ENCODE results near the gene ARHGAP28. TPM values are rescaled to one million over a fixed set of nuclear protein-coding genes. Genes with fewer than 3 reads are reported as not detected.

Gene ARHGAP28
- polyA plus RNA-seq, 3 donors, result not detected

- H3K4me1 Mint-ChIP-seq, result no peaks in the 10 kb centered on the region
- peaks cover 0 to 3% (median 2%) of the 10 kb centered on the region in 3 donors for H3K27me3 Mint-ChIP-seq (ENCODE audit: low read depth in 3 of 3)
These were observed 46.7 kb downstream of the ARHGAP28 start for GRCh38 chr18:6776188-6776587.

GRCh38 chr18:6777509-6777908 is 48.0 kb downstream of the ARHGAP28 start:
- peaks cover 0 to 3% (median 2%) of the 10 kb centered on the region in 3 donors for H3K27me3 Mint-ChIP-seq (ENCODE audit: low read depth in 3 of 3)
- no peak overlapping the region for H3K27ac ChIP-seq (ENCODE audit: low read depth in 1 of 2, low read length in 2 of 2)
- H3K27me3 ChIP-seq (ENCODE audit: control insufficient read depth in 2 of 2, insufficient read depth in 2 of 2, low read length in 2 of 2), result no peaks in the 10 kb centered on the region
- H3K9me3 Mint-ChIP-seq, result peaks cover 0 to 8% (median 3%) of the 10 kb centered on the region in 7 donors
- H3K4me3 ChIP-seq (replicated peaks in 1 of 3; ENCODE audit: low read depth in 2 of 3, low read length in 3 of 3), result no peak overlapping the region
- H4K20me1 ChIP-seq (ENCODE audit: insufficient read depth, low read length), result no peaks in the 10 kb centered on the region
- 92% methylated on average over 3 of the region's 3 CpGs for WGBS (ENCODE audit: insufficient coverage)
- intact Hi-C loops (cut with micrococcal nuclease), result no loop called here
- H3K36me3 ChIP-seq (replicated peaks in 1 of 2; ENCODE audit: control insufficient read depth in 1 of 2, insufficient read depth in 2 of 2, low read length in 2 of 2), result no peaks in the 10 kb centered on the region
- no peak for DNase-seq
- H3K9ac ChIP-seq (ENCODE audit: insufficient read depth, low read length, poor library complexity, severe bottlenecking), result no peak overlapping the region
- no peaks in the 10 kb centered on the region for H3K36me3 Mint-ChIP-seq
- no peak overlapping the region for H3K27ac Mint-ChIP-seq
- no peaks in the 10 kb centered on the region for H3K4me1 ChIP-seq (ENCODE audit: control insufficient read depth in 1 of 2, insufficient read depth in 2 of 2, low read length in 2 of 2)
- H3K4me1 Mint-ChIP-seq, result no peaks in the 10 kb centered on the region
- no peak for TF ChIP-seq CTCF (IDR thresholded peaks at IDR 0.05)
- no peaks in the 10 kb centered on the region for H3K9me3 ChIP-seq (replicated peaks in 1 of 2; ENCODE audit: control insufficient read depth in 1 of 2, insufficient read depth in 1 of 2, low read length in 2 of 2)
- H3K4me3 Mint-ChIP-seq, result no peak overlapping the region
- no peak overlapping the region for H2AFZ ChIP-seq (ENCODE audit: insufficient read depth, low read depth, low read length, poor library complexity, severe bottlenecking)
- no peaks in the 10 kb centered on the region for H3K79me2 ChIP-seq (ENCODE audit: insufficient read depth, low read length)
- H3K4me2 ChIP-seq (replicated peaks; ENCODE audit: extremely low read depth, low read length, poor library complexity, severe bottlenecking), result no peak overlapping the region

More at GRCh38 chr18:6776188-6776587, 46.7 kb downstream of the ARHGAP28 start:
- no peak overlapping the region for H2AFZ ChIP-seq (ENCODE audit: insufficient read depth, low read depth, low read length, poor library complexity, severe bottlenecking)
- no peaks in the 10 kb centered on the region for H3K27me3 ChIP-seq (ENCODE audit: control insufficient read depth in 2 of 2, insufficient read depth in 2 of 2, low read length in 2 of 2)
- H3K4me2 ChIP-seq (replicated peaks; ENCODE audit: extremely low read depth, low read length, poor library complexity, severe bottlenecking), result no peak overlapping the region
- H3K9me3 Mint-ChIP-seq, result peaks cover 0 to 8% (median 3%) of the 10 kb centered on the region in 7 donors
- H3K36me3 Mint-ChIP-seq, result no peaks in the 10 kb centered on the region
- no peak for TF ChIP-seq CTCF (IDR thresholded peaks at IDR 0.05)
- DNase-seq, result no peak
- no peaks in the 10 kb centered on the region for H3K79me2 ChIP-seq (ENCODE audit: insufficient read depth, low read length)
- no peak overlapping the region for H3K27ac ChIP-seq (ENCODE audit: low read depth in 1 of 2, low read length in 2 of 2)
- no peak overlapping the region for H3K4me3 Mint-ChIP-seq
- H3K27ac Mint-ChIP-seq, result no peak overlapping the region
- no peak overlapping the region for H3K9ac ChIP-seq (ENCODE audit: insufficient read depth, low read length, poor library complexity, severe bottlenecking)
- H4K20me1 ChIP-seq (ENCODE audit: insufficient read depth, low read length), result no peaks in the 10 kb centered on the region
- WGBS (ENCODE audit: insufficient coverage), result 97% methylated on average over 5 of the region's 7 CpGs
- H3K9me3 ChIP-seq (replicated peaks in 1 of 2; ENCODE audit: control insufficient read depth in 1 of 2, insufficient read depth in 1 of 2, low read length in 2 of 2), result no peaks in the 10 kb centered on the region
- no peaks in the 10 kb centered on the region for H3K36me3 ChIP-seq (replicated peaks in 1 of 2; ENCODE audit: control insufficient read depth in 1 of 2, insufficient read depth in 2 of 2, low read length in 2 of 2)
- H3K4me1 ChIP-seq (ENCODE audit: control insufficient read depth in 1 of 2, insufficient read depth in 2 of 2, low read length in 2 of 2), result no peaks in the 10 kb centered on the region
- intact Hi-C loops (cut with micrococcal nuclease), result no loop called here
- no peak overlapping the region for H3K4me3 ChIP-seq (replicated peaks in 1 of 3; ENCODE audit: low read depth in 2 of 3, low read length in 3 of 3)
